Panc1 (cell line): ENCODE results near the gene MSRB2.

ENCODE experiments used
- POLR2AphosphoS5 ChIP-seq: IDR thresholded peaks from 2 replicates; pipeline ENCODE4 v1.6.1; 2012; ENCODE audit warnings: mild to moderate bottlenecking, low read depth, low read length, moderate library complexity
- TCF7L2 ChIP-seq: IDR thresholded peaks from 2 replicates; pipeline ENCODE4 v1.6.1; 2011; ENCODE audit warnings: mild to moderate bottlenecking, low read depth, low read length, inconsistent platforms
- TF ChIP-seq, protein P1 (sequence below): fragments of 450-650 bp; IDR thresholded peaks from 2 replicates; pipeline ENCODE4 v1.5.1; 2017; ENCODE audit warnings: mild to moderate bottlenecking
- TF ChIP-seq, protein P2 (sequence below), 2 experiments: IDR thresholded peaks; 2 replicates each; pipeline ENCODE4 v1.6.1; 2011 to 2012; ENCODE audit warnings: low read depth in 2 of 2, control low read depth in 1 of 2, low read length in 1 of 2, mild to moderate bottlenecking in 1 of 2, moderate library complexity in 1 of 2; ENCODE audit not compliant: insufficient read depth in 1 of 2

DNA sequence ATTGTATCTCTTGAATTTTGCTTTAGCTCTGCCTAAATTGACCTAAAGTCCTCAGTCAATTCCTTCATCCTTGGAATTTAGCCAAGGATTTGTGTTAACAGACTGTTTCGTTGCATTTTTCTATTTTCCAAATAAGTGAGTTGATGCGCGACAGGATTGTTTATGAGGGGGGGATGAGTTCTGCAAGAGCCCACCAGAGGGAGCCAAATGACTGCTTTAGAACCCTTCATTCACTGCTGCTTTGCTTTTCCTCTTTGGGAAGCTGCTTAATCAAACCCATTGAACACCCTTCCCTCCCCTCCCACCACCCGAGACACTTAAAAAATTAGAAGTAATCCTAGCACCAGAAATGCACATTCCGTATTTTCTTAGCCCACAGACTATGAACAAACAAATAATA is 63.0 kb downstream of the MSRB2 start:
- TF ChIP-seq, protein P1, sequence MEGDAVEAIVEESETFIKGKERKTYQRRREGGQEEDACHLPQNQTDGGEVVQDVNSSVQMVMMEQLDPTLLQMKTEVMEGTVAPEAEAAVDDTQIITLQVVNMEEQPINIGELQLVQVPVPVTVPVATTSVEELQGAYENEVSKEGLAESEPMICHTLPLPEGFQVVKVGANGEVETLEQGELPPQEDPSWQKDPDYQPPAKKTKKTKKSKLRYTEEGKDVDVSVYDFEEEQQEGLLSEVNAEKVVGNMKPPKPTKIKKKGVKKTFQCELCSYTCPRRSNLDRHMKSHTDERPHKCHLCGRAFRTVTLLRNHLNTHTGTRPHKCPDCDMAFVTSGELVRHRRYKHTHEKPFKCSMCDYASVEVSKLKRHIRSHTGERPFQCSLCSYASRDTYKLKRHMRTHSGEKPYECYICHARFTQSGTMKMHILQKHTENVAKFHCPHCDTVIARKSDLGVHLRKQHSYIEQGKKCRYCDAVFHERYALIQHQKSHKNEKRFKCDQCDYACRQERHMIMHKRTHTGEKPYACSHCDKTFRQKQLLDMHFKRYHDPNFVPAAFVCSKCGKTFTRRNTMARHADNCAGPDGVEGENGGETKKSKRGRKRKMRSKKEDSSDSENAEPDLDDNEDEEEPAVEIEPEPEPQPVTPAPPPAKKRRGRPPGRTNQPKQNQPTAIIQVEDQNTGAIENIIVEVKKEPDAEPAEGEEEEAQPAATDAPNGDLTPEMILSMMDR: peak; percentile 82
- TF ChIP-seq POLR2AphosphoS5: no peak
- TF ChIP-seq, protein P2, sequence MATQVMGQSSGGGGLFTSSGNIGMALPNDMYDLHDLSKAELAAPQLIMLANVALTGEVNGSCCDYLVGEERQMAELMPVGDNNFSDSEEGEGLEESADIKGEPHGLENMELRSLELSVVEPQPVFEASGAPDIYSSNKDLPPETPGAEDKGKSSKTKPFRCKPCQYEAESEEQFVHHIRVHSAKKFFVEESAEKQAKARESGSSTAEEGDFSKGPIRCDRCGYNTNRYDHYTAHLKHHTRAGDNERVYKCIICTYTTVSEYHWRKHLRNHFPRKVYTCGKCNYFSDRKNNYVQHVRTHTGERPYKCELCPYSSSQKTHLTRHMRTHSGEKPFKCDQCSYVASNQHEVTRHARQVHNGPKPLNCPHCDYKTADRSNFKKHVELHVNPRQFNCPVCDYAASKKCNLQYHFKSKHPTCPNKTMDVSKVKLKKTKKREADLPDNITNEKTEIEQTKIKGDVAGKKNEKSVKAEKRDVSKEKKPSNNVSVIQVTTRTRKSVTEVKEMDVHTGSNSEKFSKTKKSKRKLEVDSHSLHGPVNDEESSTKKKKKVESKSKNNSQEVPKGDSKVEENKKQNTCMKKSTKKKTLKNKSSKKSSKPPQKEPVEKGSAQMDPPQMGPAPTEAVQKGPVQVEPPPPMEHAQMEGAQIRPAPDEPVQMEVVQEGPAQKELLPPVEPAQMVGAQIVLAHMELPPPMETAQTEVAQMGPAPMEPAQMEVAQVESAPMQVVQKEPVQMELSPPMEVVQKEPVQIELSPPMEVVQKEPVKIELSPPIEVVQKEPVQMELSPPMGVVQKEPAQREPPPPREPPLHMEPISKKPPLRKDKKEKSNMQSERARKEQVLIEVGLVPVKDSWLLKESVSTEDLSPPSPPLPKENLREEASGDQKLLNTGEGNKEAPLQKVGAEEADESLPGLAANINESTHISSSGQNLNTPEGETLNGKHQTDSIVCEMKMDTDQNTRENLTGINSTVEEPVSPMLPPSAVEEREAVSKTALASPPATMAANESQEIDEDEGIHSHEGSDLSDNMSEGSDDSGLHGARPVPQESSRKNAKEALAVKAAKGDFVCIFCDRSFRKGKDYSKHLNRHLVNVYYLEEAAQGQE (IDR thresholded peaks at IDR 0.05; ENCODE audit: insufficient read depth in 1 of 2, low read depth in 2 of 2, low read length in 1 of 2): no peak
- TF ChIP-seq TCF7L2: no peak
